Measurements from ENCODE around the gene RFT1. TPM values are rescaled to one million over a fixed set of nuclear protein-coding genes. Genes with fewer than 3 reads are reported as not detected.

RFT1 gene
- polyA plus RNA-seq, 1 donor (not counting 4 experiments of a cell fraction or from before 2014, with no cell fraction given), result 34.4 TPM

- no peak overlapping the region for H2AFZ ChIP-seq (ENCODE audit: control insufficient read depth, low read length)
- DNase-seq (ENCODE audit: low read depth, low spot score) (no peak), FAIRE-seq (no peak)
- no peak overlapping the region for H3K4me2 ChIP-seq (ENCODE audit: control insufficient read depth, extremely low read depth, insufficient read depth, low read depth, low read length)
- H4K20me1 ChIP-seq (ENCODE audit: control insufficient read depth, extremely low read depth, insufficient read depth, low read length), result peaks cover 2% of the 10 kb centered on the region
- peaks cover 8% of the 10 kb centered on the region for H3K27me3 ChIP-seq (ENCODE audit: control insufficient read depth, extremely low read depth, insufficient read depth, low read length)
- H3K9me1 ChIP-seq (ENCODE audit: control insufficient read depth, extremely low read depth, insufficient read depth, low read length), result no peaks in the 10 kb centered on the region
- H3K9ac ChIP-seq (ENCODE audit: control insufficient read depth, extremely low read depth, insufficient read depth, low read length), result no peak overlapping the region
- dilution Hi-C loops (cut with MboI; ENCODE audit: extremely low pct_ligation_motif_present, low sequenced_read_pairs), result no loop called here
- no peaks in the 10 kb centered on the region for H3K9me3 ChIP-seq (ENCODE audit: control insufficient read depth, low read depth, low read length)
- H3K79me2 ChIP-seq (ENCODE audit: control insufficient read depth, insufficient read depth, low read length), result peaks cover 16% of the 10 kb centered on the region
- H3K27ac ChIP-seq (ENCODE audit: control insufficient read depth, insufficient read depth, low read length), result no peak overlapping the region
- peaks cover 25% of the 10 kb centered on the region for H3K4me1 ChIP-seq (ENCODE audit: control insufficient read depth, extremely low read depth, insufficient read depth, low read length)
- H3K4me3 ChIP-seq (ENCODE audit: control insufficient read depth in 2 of 3, extremely low read depth in 1 of 3, insufficient read depth in 2 of 3, low read depth in 1 of 3, low read length in 3 of 3), result no peak overlapping the region
- no peaks in the 10 kb centered on the region for H3K36me3 ChIP-seq (ENCODE audit: control insufficient read depth in 2 of 2, extremely low read depth in 1 of 2, insufficient read depth in 2 of 2, low read length in 2 of 2)
- TF ChIP-seq CTCF (optimal IDR thresholded peaks at IDR 0.05 in 1 of 3, IDR thresholded peaks at IDR 0.05 in 1 of 3, conservative IDR thresholded peaks at IDR 0.05 in 1 of 3; ENCODE audit: extremely low read depth in 1 of 3, insufficient read depth in 2 of 3, low read length in 3 of 3) (no peak), EZH2 (IDR thresholded peaks at IDR 0.05; ENCODE audit: low read length) (no peak)
These were observed 86.5 kb downstream of the RFT1 start for GRCh38 chr3:53043738-53044137.

- no peak overlapping the region for H3K4me3 ChIP-seq (ENCODE audit: control insufficient read depth in 2 of 3, extremely low read depth in 1 of 3, insufficient read depth in 2 of 3, low read depth in 1 of 3, low read length in 3 of 3)
- no peak overlapping the region for H3K27ac ChIP-seq (ENCODE audit: control insufficient read depth, insufficient read depth, low read length)
- no peaks in the 10 kb centered on the region for H3K9me1 ChIP-seq (ENCODE audit: control insufficient read depth, extremely low read depth, insufficient read depth, low read length)
- peaks cover 28% of the 10 kb centered on the region for H3K4me1 ChIP-seq (ENCODE audit: control insufficient read depth, extremely low read depth, insufficient read depth, low read length)
- peaks cover 2% of the 10 kb centered on the region for H4K20me1 ChIP-seq (ENCODE audit: control insufficient read depth, extremely low read depth, insufficient read depth, low read length)
- DNase-seq (ENCODE audit: low read depth, low spot score) (no peak), FAIRE-seq (no peak)
- dilution Hi-C loops (cut with MboI; ENCODE audit: extremely low pct_ligation_motif_present, low sequenced_read_pairs), result no loop called here
- H3K27me3 ChIP-seq (ENCODE audit: control insufficient read depth, extremely low read depth, insufficient read depth, low read length), result peaks cover 8% of the 10 kb centered on the region
- H3K36me3 ChIP-seq (ENCODE audit: control insufficient read depth in 2 of 2, extremely low read depth in 1 of 2, insufficient read depth in 2 of 2, low read length in 2 of 2), result no peaks in the 10 kb centered on the region
- TF ChIP-seq EZH2 (IDR thresholded peaks at IDR 0.05; ENCODE audit: low read length) (no peak), CTCF (optimal IDR thresholded peaks at IDR 0.05 in 1 of 3, IDR thresholded peaks at IDR 0.05 in 1 of 3, conservative IDR thresholded peaks at IDR 0.05 in 1 of 3; ENCODE audit: extremely low read depth in 1 of 3, insufficient read depth in 2 of 3, low read length in 3 of 3) (no peak)
- H2AFZ ChIP-seq (ENCODE audit: control insufficient read depth, low read length), result no peak overlapping the region
- peaks cover 16% of the 10 kb centered on the region for H3K79me2 ChIP-seq (ENCODE audit: control insufficient read depth, insufficient read depth, low read length)
- H3K4me2 ChIP-seq (ENCODE audit: control insufficient read depth, extremely low read depth, insufficient read depth, low read depth, low read length), result no peak overlapping the region
- no peaks in the 10 kb centered on the region for H3K9me3 ChIP-seq (ENCODE audit: control insufficient read depth, low read depth, low read length)
- H3K9ac ChIP-seq (ENCODE audit: control insufficient read depth, extremely low read depth, insufficient read depth, low read length), result no peak overlapping the region
These were observed 87.6 kb downstream of the RFT1 start for GRCh38 chr3:53042651-53043050.

Measured in keratinocyte (primary cell).